Aorta (tissue), 5 donors: ENCODE measurements around the gene EEF1AKMT3. TPM values are rescaled to one million over a fixed set of nuclear protein-coding genes. Genes with fewer than 3 reads are reported as not detected.
A peak's percentile ranks its signal among the peaks of the same experiment; 100 is the strongest.

Experiments used
- ATAC-seq: fragments of 200-7000 bp; cut with Tn5 transposase; one replicate; pipeline ENCODE4 v1.9.1; 2022; ENCODE audit warnings: moderate library complexity; ENCODE audit not compliant: low FRiP score
- DNase-seq, 2 donors: peaks; one replicate each; pipeline ENCODE4 v3.0.0-alpha.2; 2020
- H3K27ac ChIP-seq, 2 donors: one replicate each; pipeline ENCODE4 v1.5.1; 2013; ENCODE audit warnings: low read length in 2 of 2, mild to moderate bottlenecking in 2 of 2, moderate library complexity in 2 of 2, control low read depth in 1 of 2, inconsistent platforms in 1 of 2, low read depth in 1 of 2
- H3K27me3 ChIP-seq, 2 donors: one replicate each; pipeline ENCODE4 v1.6.1; 2013; ENCODE audit warnings: control low read depth in 1 of 2, low read length in 1 of 2, mild to moderate bottlenecking in 1 of 2, moderate library complexity in 1 of 2; ENCODE audit not compliant: insufficient read depth in 2 of 2, control insufficient read depth in 1 of 2
- H3K36me3 ChIP-seq, 2 donors: one replicate each; pipeline ENCODE4 v1.6.1; 2013; ENCODE audit warnings: control low read depth in 1 of 2, low read length in 1 of 2, mild to moderate bottlenecking in 1 of 2; ENCODE audit not compliant: insufficient read depth in 2 of 2, control insufficient read depth in 1 of 2
- H3K4me1 ChIP-seq, 2 donors: one replicate each; pipeline ENCODE4 v1.6.1; 2013; ENCODE audit warnings: low read length in 2 of 2, control low read depth in 1 of 2, mild to moderate bottlenecking in 1 of 2, moderate library complexity in 1 of 2; ENCODE audit not compliant: insufficient read depth in 2 of 2, control insufficient read depth in 1 of 2
- H3K4me3 ChIP-seq, 2 donors: one replicate each; pipeline ENCODE4 v1.5.1; 2013; ENCODE audit warnings: low read length in 2 of 2, control low read depth in 1 of 2, mild to moderate bottlenecking in 1 of 2
- H3K9me3 ChIP-seq: one replicate; pipeline ENCODE4 v1.6.1; 2013; ENCODE audit warnings: mild to moderate bottlenecking, low read length; ENCODE audit not compliant: control insufficient read depth
- WGBS, 2 donors: extraction: QIAGEN DNeasy Blood & Tissue Kit; methylation state at CpG; one replicate each; pipeline ENCODE4 v1.1.7; 2013; 5-methylcytosine and 5-hydroxymethylcytosine counted together
- intact Hi-C, 2 donors: fragments of 100-400 bp; cut with DNase I; formaldehyde crosslinking; loops; one replicate each; pipeline versions ENCODE4 v1.14.2 to v1.15.0; 2022
- polyA plus RNA-seq, 2 donors: library from polyadenylated mRNA; stranded (reverse); fragments of 200-250 nt; gene quantifications; one replicate each; pipeline ENCODE4 v1.2.3, GENCODE V29; 2013
- total RNA-seq, 2 donors: library from RNA; stranded (reverse); fragmentation: NEBNext Ultra II Directional; extraction: Animal tissue kit (Norgen Biotek cat#: 25700); gene quantifications; one replicate each; pipeline ENCODE4 v1.2.1, GENCODE V29; 2021
- donor health status: healthy with polysubstance abuse.
- donor health status: Bipolar disorder and iron deficiency.
- donor health status: DM: no; HTN: no; CAD: no.
- donor health status: DM: no; HTN: no; CAD: no.
- donor health status: DM: yes; HTN: yes; CAD: no.

Gene EEF1AKMT3
- total and polyA plus RNA-seq, 4 donors = 4.5 to 10.9 (median 7.5) TPM

- 76 to 89% methylated on average over 4 of the region's 4 CpGs for WGBS, 2 donors
- Histone ChIP-seq H3K36me3 (no peaks in the 10 kb centered on the region), H3K4me3 (no peak overlapping the region), H3K9me3 (no peaks in the 10 kb centered on the region), H3K4me1 (no peaks in the 10 kb centered on the region), H3K27me3 (no peaks in the 10 kb centered on the region), H3K27ac (no peak overlapping the region)
- ATAC-seq (no peak), DNase-seq (no peak)
- intact Hi-C loops = no loop called here
Measured at GRCh38 chr12:57734591-57734990, 37.8 kb upstream of the EEF1AKMT3 start.

- ATAC-seq (no peak), DNase-seq (no peak)
- Histone ChIP-seq H3K4me3 (no peak overlapping the region), H3K4me1 (no peaks in the 10 kb centered on the region), H3K27me3 (no peaks in the 10 kb centered on the region), H3K36me3 (no peaks in the 10 kb centered on the region), H3K9me3 (no peaks in the 10 kb centered on the region), H3K27ac (no peak overlapping the region)
- WGBS, 2 donors = 13 to 14% methylated on average over 8 of the region's 8 CpGs
- intact Hi-C loops = no loop called here
Measured at GRCh38 chr12:57735198-57735855, 37.1 kb upstream of the EEF1AKMT3 start.

- intact Hi-C loops = no loop called here
- DNase-seq (no peak), ATAC-seq (no peak)
- Histone ChIP-seq H3K27ac (no peak overlapping the region), H3K36me3 (no peaks in the 10 kb centered on the region), H3K9me3 (no peaks in the 10 kb centered on the region), H3K4me3 (no peak overlapping the region), H3K4me1 (no peaks in the 10 kb centered on the region), H3K27me3 (no peaks in the 10 kb centered on the region)
- 6 to 8% methylated on average over 48 to 49 of the region's 49 CpGs for WGBS, 2 donors
Measured at GRCh38 chr12:57735952-57736740, 36.3 kb upstream of the EEF1AKMT3 start.

- no peaks in the 10 kb centered on the region for H3K27me3 ChIP-seq
- no peaks in the 10 kb centered on the region for H3K9me3 ChIP-seq
- 4 to 9% methylated on average over 28 to 31 of the region's 31 CpGs for WGBS, 2 donors
- no peaks in the 10 kb centered on the region for H3K4me1 ChIP-seq
- ATAC-seq = no peak
- no peak overlapping the region for H3K4me3 ChIP-seq
- intact Hi-C loops = no loop called here
- DNase-seq = no peak
- H3K36me3 ChIP-seq = no peaks in the 10 kb centered on the region
- no peak overlapping the region for H3K27ac ChIP-seq
Measured at GRCh38 chr12:57736741-57737466, 35.5 kb upstream of the EEF1AKMT3 start.

GRCh38 chr12:57737467-57738460, 34.6 kb upstream of the EEF1AKMT3 start:
- H3K27ac ChIP-seq = no peak overlapping the region
- no peaks in the 10 kb centered on the region for H3K9me3 ChIP-seq
- intact Hi-C loops = no loop called here
- H3K27me3 ChIP-seq = no peaks in the 10 kb centered on the region
- ATAC-seq = no peak
- H3K36me3 ChIP-seq = no peaks in the 10 kb centered on the region
- no peak for DNase-seq
- no peaks in the 10 kb centered on the region for H3K4me1 ChIP-seq
- whole genome bisulfite sequencing, 2 donors = 3 to 6% methylated on average over 56 to 110 of the region's 110 CpGs
- peak overlapping the region; percentile 21 to 41 for H3K4me3 ChIP-seq

GRCh38 chr12:57738661-57739237, 33.7 kb upstream of the EEF1AKMT3 start, which contains the start of gene AGAP2:
Gene AGAP2 (minus strand): TSS chr12:57738742. CDS start chr12:57738246, 496 bp downstream.
- Histone ChIP-seq H3K27ac (no peak within 1 kb of the TSS), H3K4me3 (peak within 1 kb of the TSS; percentile 21 to 41), H3K4me1 (no peaks in the 10 kb centered on the region), H3K36me3 (no peaks in the 10 kb centered on the region), H3K9me3 (no peaks in the 10 kb centered on the region), H3K27me3 (no peaks in the 10 kb centered on the region)
- 3 to 5% methylated on average over 24 to 36 of the region's 36 CpGs for WGBS, 2 donors
- DNase-seq (no peak), ATAC-seq (no peak)
- intact Hi-C loops = no loop called here

GRCh38 chr12:57739387-57739786, 33.0 kb upstream of the EEF1AKMT3 start:
- no peaks in the 10 kb centered on the region for H3K27me3 ChIP-seq
- WGBS, 2 donors = 9 to 16% methylated on average over 7 of the region's 7 CpGs
- no peaks in the 10 kb centered on the region for H3K36me3 ChIP-seq
- no peak overlapping the region for H3K27ac ChIP-seq
- intact Hi-C loops = no loop called here
- H3K4me3 ChIP-seq = no peak overlapping the region
- no peaks in the 10 kb centered on the region for H3K9me3 ChIP-seq
- ATAC-seq = no peak
- no peaks in the 10 kb centered on the region for H3K4me1 ChIP-seq
- no peak for DNase-seq
